K562 (cell line): ENCODE measurements around the gene COL1A1. TPM values are rescaled to one million over a fixed set of nuclear protein-coding genes. Genes with fewer than 3 reads are reported as not detected.

Source experiments
- ATAC-seq: fragments of 200-7000 bp; cut with Tn5 transposase; 3 replicates; pipeline ENCODE4 v1.9.1; 2020; ENCODE audit warnings: moderate library complexity
- BruUV-seq: library from RNA; stranded (reverse); fragments of 400-500 nt; replicated peaks from 2 replicates; lab custom pipeline; 2021; lab: Mats Ljungman, UMichigan
- CTCF ChIA-PET: fragments of 300-600 bp; formaldehyde crosslinking; extraction: SDS; loops from one replicate; lab custom pipeline; 2021; ENCODE audit warnings: low intra/inter-chr PET ratio; lab: Yijun Ruan, JAX
- POLR2A ChIA-PET: fragments of 300-600, 350-650 bp; sonication (Branson Sonifier 250); formaldehyde crosslinking; extraction: SDS; loops from one replicate; lab custom pipeline; 2021; ENCODE audit warnings: antibody characterized with exemption, inconsistent platforms; lab: Yijun Ruan, JAX
- DNase-seq, 4 experiments: peaks; one replicate each; pipeline versions ENCODE4 v3.0.0 to v3.0.0-alpha.2; 2011 to 2018; ENCODE audit warnings: low spot score in 3 of 4, mixed read lengths in 3 of 4; ENCODE audit errors: extremely low read depth in 1 of 4
- FAIRE-seq: peaks from 2 replicates; lab custom pipeline; 2011; peaks lifted over from hg19 to GRCh38; lab: Jason Lieb, UNC
- H2AFZ ChIP-seq: 2 replicates; pipeline ENCODE4 v1.6.0; 2011; ENCODE audit warnings: low read depth, low read length, control low read depth, inconsistent platforms
- H3K27ac ChIP-seq: fragments of 200-600 bp; 3 replicates; pipeline ENCODE4 v1.8.0; 2011; ENCODE audit warnings: low read depth, mild to moderate bottlenecking, control low read depth, inconsistent platforms, low read length, moderate library complexity, mixed read lengths; ENCODE audit errors: extremely low read depth
- H3K27me3 ChIP-seq, 2 experiments: fragments of 300-600 bp in 1 of 2; 2 replicates in 1 of 2; 3 replicates in 1 of 2; pipeline versions ENCODE4 v1.6.0 to v1.8.0; 2011; ENCODE audit warnings: inconsistent platforms in 2 of 2, low read length in 2 of 2, mild to moderate bottlenecking in 1 of 2, mixed read lengths in 1 of 2, moderate library complexity in 1 of 2; ENCODE audit not compliant: control insufficient read depth in 2 of 2, insufficient read depth in 2 of 2
- H3K36me3 ChIP-seq: fragments of 300-600 bp; 3 replicates; pipeline ENCODE4 v1.8.0; 2011; ENCODE audit warnings: mild to moderate bottlenecking, low read length, inconsistent platforms; ENCODE audit not compliant: control insufficient read depth, insufficient read depth
- H3K4me1 ChIP-seq, 2 experiments: fragments of 200-600 bp in 1 of 2; replicated peaks in 1 of 2; 2 replicates in 1 of 2; 3 replicates in 1 of 2; pipeline versions ENCODE4 v1.5.1 to v1.8.0; 2011; ENCODE audit warnings: inconsistent platforms in 2 of 2, low read length in 2 of 2, mild to moderate bottlenecking in 1 of 2, mixed read lengths in 1 of 2, moderate library complexity in 1 of 2; ENCODE audit not compliant: control insufficient read depth in 2 of 2, insufficient read depth in 2 of 2
- H3K4me2 ChIP-seq: 2 replicates; pipeline ENCODE4 v1.6.1; 2011; ENCODE audit warnings: low read length, control low read depth, inconsistent platforms, mixed read lengths; ENCODE audit not compliant: insufficient read depth
- H3K4me3 ChIP-seq: fragments of 200-600 bp; sonication (generic), shearing (Covaris generic); 2 replicates; pipeline ENCODE4 v1.5.1; 2016; ENCODE audit warnings: control low read depth, inconsistent platforms
- H3K79me2 ChIP-seq: fragments of 200-600 bp; 3 replicates; pipeline ENCODE4 v1.8.0; 2011; ENCODE audit warnings: low read length, inconsistent platforms; ENCODE audit not compliant: control insufficient read depth, insufficient read depth
- H3K9ac ChIP-seq, 2 experiments: 2 replicates each; pipeline versions ENCODE4 v1.6.0 to v1.6.1; 2011; ENCODE audit warnings: low read depth in 2 of 2, low read length in 2 of 2, control low read depth in 1 of 2, inconsistent platforms in 1 of 2, mild to moderate bottlenecking in 1 of 2, mixed read lengths in 1 of 2; ENCODE audit not compliant: insufficient read depth in 1 of 2
- H3K9me1 ChIP-seq: one replicate; pipeline ENCODE4 v1.6.0; 2011; ENCODE audit warnings: inconsistent platforms, mild to moderate bottlenecking, low read length, moderate library complexity; ENCODE audit not compliant: control insufficient read depth, insufficient read depth
- H3K9me3 ChIP-seq: replicated peaks from 2 replicates; pipeline ENCODE4 v1.5.1; 2011; ENCODE audit warnings: low read depth, low read length, inconsistent platforms; ENCODE audit not compliant: control insufficient read depth, insufficient read depth
- H4K20me1 ChIP-seq: replicated peaks from 2 replicates; pipeline ENCODE4 v1.6.1; 2011; ENCODE audit warnings: low read length, inconsistent platforms, mixed read lengths; ENCODE audit not compliant: control insufficient read depth, insufficient read depth
- HDAC8 ChIP-seq: fragments of 450-650 bp; IDR thresholded peaks from 2 replicates; pipeline ENCODE4 v1.6.1; 2016; ENCODE audit warnings: mild to moderate bottlenecking, missing genetic modification characterization, moderate library complexity, missing compliant biosample characterization
- MTA3 ChIP-seq: fragments of 450-650 bp; formaldehyde crosslinking; IDR thresholded peaks from 2 replicates; pipeline ENCODE4 v1.6.1; 2017; ENCODE audit warnings: mild to moderate bottlenecking, borderline replicate concordance
- MYC ChIP-seq, 2 experiments: fragments of 250-450 bp in 1 of 2; sonication (Bioruptor Pico) in 1 of 2; IDR thresholded peaks; 2 replicates each; pipeline versions ENCODE4 v1.5.1 to v1.6.1; 2012 to 2021; ENCODE audit warnings: low read depth in 2 of 2, borderline replicate concordance in 1 of 2, improper control_type of control experiment in 1 of 2, low read length in 1 of 2, mild to moderate bottlenecking in 1 of 2, moderate library complexity in 1 of 2
- THRAP3 ChIP-seq: fragments of 450-650 bp; IDR thresholded peaks from 2 replicates; pipeline ENCODE4 v1.6.1; 2016; ENCODE audit warnings: mild to moderate bottlenecking, inconsistent platforms, borderline replicate concordance
- ZKSCAN8 ChIP-seq: fragments of 200-800 bp; sonication (Bioruptor generic); IDR thresholded peaks from 2 replicates; pipeline ENCODE4 v1.6.1; 2016; ENCODE audit warnings: missing genetic modification characterization, missing compliant biosample characterization
- WGBS: fragments of 100-300 bp; shearing (Covaris generic); methylation state at CpG from one replicate; pipeline ENCODE4 v1.1.6; 2016; ENCODE audit warnings: low coverage, mixed read lengths; ENCODE audit not compliant: insufficient coverage; ENCODE audit errors: missing lambda C conversion rate; 5-methylcytosine and 5-hydroxymethylcytosine counted together
- in situ Hi-C: fragments of 300-500 bp; cut with MboI; formaldehyde crosslinking; loops from 4 replicates; pipeline ENCODE4 v1.15.0; 2018; ENCODE audit warnings: inconsistent platforms, mixed read lengths
- intact Hi-C: fragments of 100-400 bp; cut with micrococcal nuclease; formaldehyde crosslinking; loops from 2 replicates; pipeline ENCODE4 v1.14.2; 2022
- polyA plus RNA-seq, 8 experiments: library from polyadenylated mRNA; depleted of rRNA in 4 of 8; stranded (reverse) in 5 of 8; unstranded in 3 of 8; fragments of >200 nt; fragmentation: Nextera tagmentation in 2 of 8; fragmentation: Illumina TruSeq in 1 of 8; extraction: Ambion mirVana in 2 of 8; extraction: Trizol in 1 of 8; gene quantifications; 2 replicates each; pipeline versions ENCODE4 v1.2.1 to v1.2.3, GENCODE V29; 2011 to 2014; ENCODE audit warnings: inconsistent platforms in 1 of 8, missing spikeins in 1 of 8
- total RNA-seq, 7 experiments: library from RNA; depleted of rRNA in 6 of 7; stranded (reverse); fragments of >200 nt in 6 of 7; fragmentation: Illumina TruSeq in 2 of 7; extraction: Trizol in 2 of 7; gene quantifications; 2 replicates each; pipeline versions ENCODE4 v1.2.1 to v1.2.3, GENCODE V29; 2011 to 2021; ENCODE audit warnings: low replicate concordance in 1 of 7
- TF ChIP-seq, protein P1 (sequence below): sonication (generic); formaldehyde crosslinking; IDR thresholded peaks from 2 replicates; pipeline ENCODE4 v1.8.0; 2023; ENCODE audit warnings: mild to moderate bottlenecking, missing genetic modification reagents
- TF ChIP-seq, protein P2 (sequence below): fragments of 450-650 bp; IDR thresholded peaks from 2 replicates; pipeline ENCODE4 v1.6.1; 2016; ENCODE audit warnings: mild to moderate bottlenecking

The COL1A1 gene
- total and polyA plus RNA-seq, 9 of the 15 experiments (the other 6 are each of a cell fraction or from before 2014, with no cell fraction given) = 0.04 to 3.4 (median 0.18) TPM

DNA sequence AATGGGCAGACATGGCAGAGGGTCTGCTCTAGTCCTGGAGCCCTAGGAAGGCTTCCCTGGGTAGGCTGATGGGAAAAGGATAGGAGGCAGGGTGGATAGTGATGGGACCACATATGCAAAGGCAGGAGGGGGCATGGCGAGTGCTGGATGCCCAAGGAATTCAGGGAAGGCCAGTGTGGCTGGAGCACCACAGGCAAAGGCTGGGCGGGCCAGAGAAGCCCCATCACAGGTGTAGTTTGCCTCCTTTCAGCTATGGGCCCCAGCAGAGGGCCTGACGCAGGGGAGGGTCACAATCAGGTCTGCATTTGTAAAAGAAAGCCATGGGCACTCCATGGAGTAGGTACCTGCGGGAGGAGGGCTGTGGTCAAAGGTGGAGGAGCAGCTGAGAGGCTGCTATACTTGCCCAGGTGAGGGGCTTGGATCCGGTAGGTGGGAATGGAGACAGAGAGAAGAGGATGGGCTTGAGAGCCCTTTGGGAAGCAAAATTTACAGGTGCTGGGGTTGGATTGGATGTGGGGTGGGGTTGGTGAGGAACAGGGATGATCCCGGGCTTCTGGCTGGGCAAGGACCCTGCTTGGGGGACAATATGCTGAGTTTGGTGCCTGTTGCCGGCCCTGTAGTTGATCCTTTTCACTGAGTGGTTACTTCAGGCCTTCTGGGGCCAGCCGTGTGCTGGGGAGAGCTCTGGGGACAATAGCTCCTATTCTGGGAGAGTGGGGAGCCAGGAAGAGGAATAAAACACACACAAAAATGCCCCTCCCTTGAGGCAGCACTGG, 6.5 kb upstream of the COL1A1 start:
- in situ Hi-C loops = loop anchor here (5.0 kb wide), 1 partner anchor 64 kb away; the partner anchor contains the start of gene TMEM92

DNA sequence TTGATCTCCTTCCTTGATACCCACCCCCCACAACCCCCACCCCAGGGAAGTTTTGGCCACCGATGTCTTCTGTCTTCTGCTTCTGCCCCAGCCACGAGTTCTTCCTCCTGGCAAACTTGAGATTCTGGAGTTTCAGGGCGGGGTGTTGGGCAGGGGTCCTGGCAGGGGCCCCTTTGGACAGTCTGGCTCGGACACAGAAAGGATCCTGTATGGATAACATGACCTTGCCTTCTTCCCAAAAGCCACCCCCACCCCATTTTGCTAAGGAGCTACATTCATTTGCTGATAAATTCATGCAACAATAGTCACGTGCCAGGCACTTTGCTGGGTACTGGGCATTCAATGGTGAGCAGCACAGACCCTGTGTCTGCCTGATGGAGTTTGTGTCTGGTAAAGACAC, 5.9 kb upstream of the COL1A1 start:
- in situ Hi-C loops = loop anchor here (5.0 kb wide), 1 partner anchor 65 kb away; the partner anchor contains the start of gene TMEM92
- H3K4me2 ChIP-seq = no peak overlapping the region; the same call in 1 of the 2 replicates
- DNase-seq (no peak), ATAC-seq (no peak), FAIRE-seq (no peak)
- no peaks in the 10 kb centered on the region for H3K36me3 ChIP-seq
- H3K27me3 ChIP-seq = peaks cover 0 to 11% of the 10 kb centered on the region in 2 experiments; a peak in 1 of 5 replicates
- no peak overlapping the region for H3K27ac ChIP-seq
- no peak overlapping the region for H2AFZ ChIP-seq
- POLR2A ChIA-PET = interaction anchor here (1.0 kb wide), 1 partner anchor 31 kb away, joined by 3 read pairs; no protein-coding TSS in a partner anchor
- H4K20me1 ChIP-seq = no peaks in the 10 kb centered on the region
- CTCF ChIA-PET = no interaction called here
- no TSS peak for BruUV-seq
- intact Hi-C loops = no loop called here
- no peak overlapping the region for H3K9ac ChIP-seq
- H3K4me3 ChIP-seq = no peak overlapping the region
- H3K4me1 ChIP-seq = peaks cover 53 to 59% of the 10 kb centered on the region in 2 experiments
- no peaks in the 10 kb centered on the region for H3K79me2 ChIP-seq
- 42% methylated on average over 5 of the region's 5 CpGs for WGBS
- H3K9me1 ChIP-seq = no peaks in the 10 kb centered on the region
- no peaks in the 10 kb centered on the region for H3K9me3 ChIP-seq
- TF ChIP-seq, protein P1, sequence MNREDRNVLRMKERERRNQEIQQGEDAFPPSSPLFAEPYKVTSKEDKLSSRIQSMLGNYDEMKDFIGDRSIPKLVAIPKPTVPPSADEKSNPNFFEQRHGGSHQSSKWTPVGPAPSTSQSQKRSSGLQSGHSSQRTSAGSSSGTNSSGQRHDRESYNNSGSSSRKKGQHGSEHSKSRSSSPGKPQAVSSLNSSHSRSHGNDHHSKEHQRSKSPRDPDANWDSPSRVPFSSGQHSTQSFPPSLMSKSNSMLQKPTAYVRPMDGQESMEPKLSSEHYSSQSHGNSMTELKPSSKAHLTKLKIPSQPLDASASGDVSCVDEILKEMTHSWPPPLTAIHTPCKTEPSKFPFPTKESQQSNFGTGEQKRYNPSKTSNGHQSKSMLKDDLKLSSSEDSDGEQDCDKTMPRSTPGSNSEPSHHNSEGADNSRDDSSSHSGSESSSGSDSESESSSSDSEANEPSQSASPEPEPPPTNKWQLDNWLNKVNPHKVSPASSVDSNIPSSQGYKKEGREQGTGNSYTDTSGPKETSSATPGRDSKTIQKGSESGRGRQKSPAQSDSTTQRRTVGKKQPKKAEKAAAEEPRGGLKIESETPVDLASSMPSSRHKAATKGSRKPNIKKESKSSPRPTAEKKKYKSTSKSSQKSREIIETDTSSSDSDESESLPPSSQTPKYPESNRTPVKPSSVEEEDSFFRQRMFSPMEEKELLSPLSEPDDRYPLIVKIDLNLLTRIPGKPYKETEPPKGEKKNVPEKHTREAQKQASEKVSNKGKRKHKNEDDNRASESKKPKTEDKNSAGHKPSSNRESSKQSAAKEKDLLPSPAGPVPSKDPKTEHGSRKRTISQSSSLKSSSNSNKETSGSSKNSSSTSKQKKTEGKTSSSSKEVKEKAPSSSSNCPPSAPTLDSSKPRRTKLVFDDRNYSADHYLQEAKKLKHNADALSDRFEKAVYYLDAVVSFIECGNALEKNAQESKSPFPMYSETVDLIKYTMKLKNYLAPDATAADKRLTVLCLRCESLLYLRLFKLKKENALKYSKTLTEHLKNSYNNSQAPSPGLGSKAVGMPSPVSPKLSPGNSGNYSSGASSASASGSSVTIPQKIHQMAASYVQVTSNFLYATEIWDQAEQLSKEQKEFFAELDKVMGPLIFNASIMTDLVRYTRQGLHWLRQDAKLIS (CRISPR knock-in tag) = no peak
- TF ChIP-seq MTA3 (no peak), HDAC8 (tag) (no peak), THRAP3 (no peak)
- TF ChIP-seq, protein P2, sequence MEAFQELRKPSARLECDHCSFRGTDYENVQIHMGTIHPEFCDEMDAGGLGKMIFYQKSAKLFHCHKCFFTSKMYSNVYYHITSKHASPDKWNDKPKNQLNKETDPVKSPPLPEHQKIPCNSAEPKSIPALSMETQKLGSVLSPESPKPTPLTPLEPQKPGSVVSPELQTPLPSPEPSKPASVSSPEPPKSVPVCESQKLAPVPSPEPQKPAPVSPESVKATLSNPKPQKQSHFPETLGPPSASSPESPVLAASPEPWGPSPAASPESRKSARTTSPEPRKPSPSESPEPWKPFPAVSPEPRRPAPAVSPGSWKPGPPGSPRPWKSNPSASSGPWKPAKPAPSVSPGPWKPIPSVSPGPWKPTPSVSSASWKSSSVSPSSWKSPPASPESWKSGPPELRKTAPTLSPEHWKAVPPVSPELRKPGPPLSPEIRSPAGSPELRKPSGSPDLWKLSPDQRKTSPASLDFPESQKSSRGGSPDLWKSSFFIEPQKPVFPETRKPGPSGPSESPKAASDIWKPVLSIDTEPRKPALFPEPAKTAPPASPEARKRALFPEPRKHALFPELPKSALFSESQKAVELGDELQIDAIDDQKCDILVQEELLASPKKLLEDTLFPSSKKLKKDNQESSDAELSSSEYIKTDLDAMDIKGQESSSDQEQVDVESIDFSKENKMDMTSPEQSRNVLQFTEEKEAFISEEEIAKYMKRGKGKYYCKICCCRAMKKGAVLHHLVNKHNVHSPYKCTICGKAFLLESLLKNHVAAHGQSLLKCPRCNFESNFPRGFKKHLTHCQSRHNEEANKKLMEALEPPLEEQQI = no peak

More for the DNA sequence above, 6.5 kb upstream of the COL1A1 start:
- BruUV-seq = no TSS peak
- ATAC-seq = no peak
- no peak for DNase-seq
- H3K9ac ChIP-seq = peak overlapping the region; percentile 22 to 26; a peak in 3 of 4 replicates
- POLR2A ChIA-PET = interaction anchor here (0.9 to 1.0 kb wide), 2 partner anchors 29 to 30 kb away, joined by 3 to 4 read pairs; no protein-coding TSS in a partner anchor
- no peak for FAIRE-seq
- WGBS = 53% methylated on average over 7 of the region's 8 CpGs
- no peak overlapping the region for H3K4me3 ChIP-seq
- H3K27me3 ChIP-seq = peaks cover 0 to 9% of the 10 kb centered on the region in 2 experiments; a peak in 1 of 5 replicates
- H4K20me1 ChIP-seq = no peaks in the 10 kb centered on the region
- peaks cover 58 to 63% of the 10 kb centered on the region in 2 experiments for H3K4me1 ChIP-seq
- peak overlapping the region; percentile 48 for H2AFZ ChIP-seq
- TF ChIP-seq MYC (IDR thresholded peaks at IDR 0.05; ENCODE audit: low read depth, low read length) (no peak), MYC (CRISPR knock-in tag; IDR thresholded peaks at IDR 0.05; ENCODE audit: borderline replicate concordance, low read depth) (peak; percentile 70; the same call in 1 of the 2 replicates), ZKSCAN8 (CRISPR knock-in tag) (no peak)
- CTCF ChIA-PET = no interaction called here
- no peaks in the 10 kb centered on the region for H3K36me3 ChIP-seq
- peak overlapping the region; percentile 65; the same call in 1 of the 2 replicates for H3K4me2 ChIP-seq
- H3K9me3 ChIP-seq = no peaks in the 10 kb centered on the region
- H3K79me2 ChIP-seq = no peaks in the 10 kb centered on the region
- peak overlapping the region; percentile 21; the same call in 1 of the 3 replicates for H3K27ac ChIP-seq
- H3K9me1 ChIP-seq = no peaks in the 10 kb centered on the region
- intact Hi-C loops = loop anchor here (2.0 kb wide), 1 partner anchor 271 kb away; the partner anchor contains the start of gene RSAD1
